Colon (tissue), 2 donors: Measurements from ENCODE around the gene KRTAP5-3.
"Not testable (repeated sequence)": the region's sequence is repeated elsewhere in the genome, so short reads cannot be mapped to it uniquely, and the experiment has no call there.

ENCODE experiments used
- FAIRE-seq: peaks from 2 replicates; lab custom pipeline; 2012; peaks lifted over from hg19 to GRCh38; lab: Jason Lieb, UNC
- donor health status: control.
- donor health status: control.

KRTAP5-3 gene

GRCh38 chr11:1582909-1583308 lies 25.4 kb downstream of the KRTAP5-3 start:
- not testable (repeated sequence) for FAIRE-seq

GRCh38 chr11:1581976-1582375 lies 26.3 kb downstream of the KRTAP5-3 start:
- no peak for FAIRE-seq

- no peak for FAIRE-seq
Observed at GRCh38 chr11:1576825-1577224, 31.4 kb downstream of the KRTAP5-3 start.

- not testable (repeated sequence) for FAIRE-seq
Observed at GRCh38 chr11:1575756-1576155, 32.5 kb downstream of the KRTAP5-3 start.

GRCh38 chr11:1574933-1575242 lies 33.4 kb downstream of the KRTAP5-3 start:
- no peak for FAIRE-seq

GRCh38 chr11:1574238-1574932 lies 33.9 kb downstream of the KRTAP5-3 start:
- FAIRE-seq = no peak

- FAIRE-seq = no peak
Observed at GRCh38 chr11:1573903-1574237, 34.4 kb downstream of the KRTAP5-3 start.

- no peak for FAIRE-seq
Observed at GRCh38 chr11:1573077-1573902, 35.0 kb downstream of the KRTAP5-3 start.

GRCh38 chr11:1572197-1573076 lies 35.8 kb downstream of the KRTAP5-3 start, which contains the start of gene DUSP8:
TSS of gene DUSP8 (minus strand) at chr11:1572271. CDS start at chr11:1565826, 6,445 bp downstream.
- no peak for FAIRE-seq

GRCh38 chr11:1571760-1572196 lies 36.5 kb downstream of the KRTAP5-3 start:
- no peak for FAIRE-seq

GRCh38 chr11:1570896-1571759 lies 37.1 kb downstream of the KRTAP5-3 start:
- no peak for FAIRE-seq

- no peak for FAIRE-seq
Observed at GRCh38 chr11:1570531-1570895, 37.8 kb downstream of the KRTAP5-3 start.

GRCh38 chr11:1570001-1570453 lies 38.2 kb downstream of the KRTAP5-3 start:
- FAIRE-seq = no peak

- no peak for FAIRE-seq
Observed at GRCh38 chr11:1569251-1569780, 38.9 kb downstream of the KRTAP5-3 start.

GRCh38 chr11:1568441-1568911 lies 39.8 kb downstream of the KRTAP5-3 start:
- no peak for FAIRE-seq

GRCh38 chr11:1567721-1568100 lies 40.6 kb downstream of the KRTAP5-3 start:
- FAIRE-seq = no peak

GRCh38 chr11:1567052-1567720 lies 41.1 kb downstream of the KRTAP5-3 start:
- FAIRE-seq = no peak

- no peak for FAIRE-seq
Observed at GRCh38 chr11:1566381-1567051, 41.7 kb downstream of the KRTAP5-3 start.

GRCh38 chr11:1565904-1566247 lies 42.4 kb downstream of the KRTAP5-3 start:
- FAIRE-seq = no peak
